Spleen (tissue), 11 donors: ENCODE measurements around the gene UQCC2. TPM values are rescaled to one million over a fixed set of nuclear protein-coding genes. Genes with fewer than 3 reads are reported as not detected.

Experiments
- DNase-seq: peaks from one replicate; pipeline ENCODE4 v3.0.0-alpha.2; 2020
- H3K27ac ChIP-seq, 8 donors: fragments of 200-600 bp; sonication (generic) in 7 of 8; 1 replicate in 4 of 8; 2 replicates in 4 of 8; pipeline versions ENCODE4 v1.5.0 to v1.8.0; 2016 to 2021; ENCODE audit warnings: inconsistent platforms in 4 of 8, mild to moderate bottlenecking in 4 of 8, moderate library complexity in 1 of 8
- H3K27me3 ChIP-seq, 7 donors: fragments of 200-600 bp; sonication (generic) in 6 of 7; replicated peaks in 1 of 7; 1 replicate in 4 of 7; 2 replicates in 3 of 7; pipeline versions ENCODE4 v1.5.0 to v1.8.0; 2016 to 2021; ENCODE audit warnings: inconsistent platforms in 3 of 7, mild to moderate bottlenecking in 1 of 7
- H3K36me3 ChIP-seq, 6 donors: fragments of 200-600 bp; sonication (generic) in 5 of 6; 1 replicate in 4 of 6; 2 replicates in 2 of 6; pipeline versions ENCODE4 v1.5.0 to v1.8.0; 2016 to 2021; ENCODE audit warnings: inconsistent platforms in 2 of 6
- H3K4me1 ChIP-seq, 6 donors: fragments of 200-600 bp; sonication (generic) in 5 of 6; 1 replicate in 3 of 6; 2 replicates in 3 of 6; pipeline versions ENCODE4 v1.5.0 to v1.8.0; 2016 to 2021; ENCODE audit warnings: inconsistent platforms in 3 of 6
- H3K4me3 ChIP-seq, 8 donors: fragments of 200-600 bp; sonication (generic) in 7 of 8; 1 replicate in 4 of 8; 2 replicates in 4 of 8; pipeline versions ENCODE4 v1.5.0 to v1.8.0; 2016 to 2021; ENCODE audit warnings: inconsistent platforms in 4 of 8, mild to moderate bottlenecking in 4 of 8, moderate library complexity in 2 of 8
- H3K9me3 ChIP-seq, 8 donors: fragments of 200-600 bp; sonication (generic) in 7 of 8; 1 replicate in 4 of 8; 2 replicates in 4 of 8; pipeline versions ENCODE4 v1.5.0 to v1.8.0; 2016 to 2021; ENCODE audit warnings: inconsistent platforms in 4 of 8
- POLR2A ChIP-seq, 3 donors: fragments of 450-650 bp; IDR thresholded peaks; one replicate each; pipeline ENCODE4 v1.5.1; 2017; ENCODE audit warnings: antibody characterized with exemption in 3 of 3, mild to moderate bottlenecking in 1 of 3
- POLR2AphosphoS5 ChIP-seq, 3 donors: sonication (generic); formaldehyde crosslinking; IDR thresholded peaks; one replicate each; pipeline ENCODE4 v1.5.1; 2017; ENCODE audit warnings: antibody characterized with exemption in 3 of 3
- WGBS, 5 donors: extraction: QIAGEN DNeasy Blood & Tissue Kit in 3 of 5; methylation state at CpG; one replicate each; pipeline versions ENCODE4 v1.1.5 to v1.1.7; 2013 to 2018; 5-methylcytosine and 5-hydroxymethylcytosine counted together
- intact Hi-C: fragments of 100-400 bp; cut with DNase I; formaldehyde crosslinking; loops from one replicate; pipeline ENCODE4 v1.15.0; 2023; ENCODE audit warnings: low total_unique reads
- polyA plus RNA-seq, 3 donors: library from polyadenylated mRNA; stranded (reverse); fragments of 200-250 nt; gene quantifications; one replicate each; pipeline ENCODE4 v1.2.1, GENCODE V29; 2013
- total RNA-seq, 7 donors: library from RNA; depleted of rRNA in 3 of 7; stranded (reverse); fragments of >200 nt in 3 of 7; fragmentation: NEBNext Ultra II Directional in 4 of 7; extraction: Animal tissue kit (Norgen Biotek cat#: 25700) in 4 of 7; gene quantifications; one replicate each; pipeline versions ENCODE4 v1.1.0 to v1.2.1, GENCODE V29; 2016 to 2021
- TF ChIP-seq, protein P1 (sequence below), 11 experiments: fragments of 200-600 bp in 7 of 11; fragments of 450-650 bp in 4 of 11; sonication (generic) in 4 of 11; IDR thresholded peaks in 8 of 11; conservative IDR thresholded peaks in 3 of 11; 1 replicate in 7 of 11; 2 replicates in 4 of 11; pipeline versions ENCODE4 v1.4.0 to v1.8.0; 2016 to 2021; ENCODE audit warnings: antibody characterized with exemption in 11 of 11, inconsistent platforms in 4 of 11, mild to moderate bottlenecking in 1 of 11
- donor health status: healthy with polysubstance abuse.
- donor health status: DM: no; HTN: no; CAD: no; lungs with moderate emphysema.
- donor health status: DM: no; HTN: no; CAD: no.
- donor health status: Bipolar disorder and iron deficiency.
- donor health status: healthy.
- donor health status: DM: no; HTN: no; CAD: no.
- donor health status: DM: yes; HTN: yes; CAD: no.

The UQCC2 gene
- total and polyA plus RNA-seq, 10 donors, result 8.7 to 77.0 (median 34.1) TPM

GRCh38 chr6:33737267-33738026 is 25.9 kb upstream of the UQCC2 start:
- no peaks in the 10 kb centered on the region for H3K9me3 ChIP-seq
- 73 to 91% (median 81%) methylated on average over 13 to 15 of the region's 15 CpGs for WGBS, 5 donors

GRCh38 chr6:33735216-33735615 is 23.7 kb upstream of the UQCC2 start:
- DNase-seq, result no peak
- no peak overlapping the region for H3K27ac ChIP-seq
- no peaks in the 10 kb centered on the region for H3K27me3 ChIP-seq
- H3K9me3 ChIP-seq, result no peaks in the 10 kb centered on the region
- peaks cover 0 to 11% (median 5%) of the 10 kb centered on the region in 6 donors for H3K4me1 ChIP-seq
- TF ChIP-seq, protein P1, sequence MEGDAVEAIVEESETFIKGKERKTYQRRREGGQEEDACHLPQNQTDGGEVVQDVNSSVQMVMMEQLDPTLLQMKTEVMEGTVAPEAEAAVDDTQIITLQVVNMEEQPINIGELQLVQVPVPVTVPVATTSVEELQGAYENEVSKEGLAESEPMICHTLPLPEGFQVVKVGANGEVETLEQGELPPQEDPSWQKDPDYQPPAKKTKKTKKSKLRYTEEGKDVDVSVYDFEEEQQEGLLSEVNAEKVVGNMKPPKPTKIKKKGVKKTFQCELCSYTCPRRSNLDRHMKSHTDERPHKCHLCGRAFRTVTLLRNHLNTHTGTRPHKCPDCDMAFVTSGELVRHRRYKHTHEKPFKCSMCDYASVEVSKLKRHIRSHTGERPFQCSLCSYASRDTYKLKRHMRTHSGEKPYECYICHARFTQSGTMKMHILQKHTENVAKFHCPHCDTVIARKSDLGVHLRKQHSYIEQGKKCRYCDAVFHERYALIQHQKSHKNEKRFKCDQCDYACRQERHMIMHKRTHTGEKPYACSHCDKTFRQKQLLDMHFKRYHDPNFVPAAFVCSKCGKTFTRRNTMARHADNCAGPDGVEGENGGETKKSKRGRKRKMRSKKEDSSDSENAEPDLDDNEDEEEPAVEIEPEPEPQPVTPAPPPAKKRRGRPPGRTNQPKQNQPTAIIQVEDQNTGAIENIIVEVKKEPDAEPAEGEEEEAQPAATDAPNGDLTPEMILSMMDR (IDR thresholded peaks at IDR 0.05 in 8 of 11, conservative IDR thresholded peaks at IDR 0.05 in 3 of 11), result no peak
- TF ChIP-seq POLR2AphosphoS5 (IDR thresholded peaks at IDR 0.05) (no peak), POLR2A (IDR thresholded peaks at IDR 0.05) (no peak)
- no peak overlapping the region for H3K4me3 ChIP-seq
- intact Hi-C loops, result no loop called here
- peaks cover 0 to 26% (median 0%) of the 10 kb centered on the region in 6 donors for H3K36me3 ChIP-seq
- 75 to 88% (median 83%) methylated on average over 17 to 18 of the region's 18 CpGs for WGBS, 5 donors

More at GRCh38 chr6:33737267-33738026, 25.9 kb upstream of the UQCC2 start:
- intact Hi-C loops, result no loop called here
- Histone ChIP-seq H3K36me3 (peaks cover 0 to 26% (median 0%) of the 10 kb centered on the region in 6 donors), H3K27me3 (peaks cover 0 to 3% (median 0%) of the 10 kb centered on the region in 7 donors), H3K4me1 (peaks cover 0 to 21% (median 7%) of the 10 kb centered on the region in 6 donors), H3K4me3 (no peak overlapping the region), H3K27ac (no peak overlapping the region)
- no peak for TF ChIP-seq POLR2AphosphoS5 (IDR thresholded peaks at IDR 0.05)
- TF ChIP-seq, protein P1 (IDR thresholded peaks at IDR 0.05 in 8 of 11, conservative IDR thresholded peaks at IDR 0.05 in 3 of 11), result no peak
- no peak for TF ChIP-seq POLR2A (IDR thresholded peaks at IDR 0.05)
- no peak for DNase-seq

DNA sequence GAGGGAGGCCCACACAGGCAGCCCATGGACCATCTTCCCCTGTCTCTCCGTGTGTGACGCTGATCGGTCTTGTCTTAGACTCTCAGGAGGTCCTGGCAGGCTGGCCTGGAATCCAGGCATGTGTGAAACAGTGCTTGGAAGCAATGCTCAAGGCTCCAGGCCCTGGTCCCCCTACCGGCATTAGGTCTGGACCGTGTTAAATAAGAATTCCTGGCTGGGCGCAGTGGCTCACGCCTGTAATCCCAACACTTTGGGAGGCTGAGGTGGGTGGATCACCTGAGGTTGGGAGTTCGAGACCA is 22.2 kb upstream of the UQCC2 start:
- H3K27ac ChIP-seq, result no peak overlapping the region

More for the DNA sequence above, 22.2 kb upstream of the UQCC2 start:
- Histone ChIP-seq H3K36me3 (peaks cover 0 to 26% (median 0%) of the 10 kb centered on the region in 6 donors), H3K4me3 (no peak overlapping the region), H3K9me3 (no peaks in the 10 kb centered on the region), H3K4me1 (peaks cover 0 to under 1% (median 0%) of the 10 kb centered on the region in 6 donors), H3K27me3 (no peaks in the 10 kb centered on the region)
- no peak for DNase-seq
- 90 to 100% (median 97%) methylated on average over 5 to 8 of the region's 8 CpGs for WGBS, 5 donors
- TF ChIP-seq POLR2AphosphoS5 (IDR thresholded peaks at IDR 0.05), result no peak
- TF ChIP-seq, protein P1 (IDR thresholded peaks at IDR 0.05 in 8 of 11, conservative IDR thresholded peaks at IDR 0.05 in 3 of 11), result no peak
- TF ChIP-seq POLR2A (IDR thresholded peaks at IDR 0.05), result no peak
- intact Hi-C loops, result no loop called here
